H7 (cell line): ENCODE data around the gene PSMD13. TPM values are rescaled to one million over a fixed set of nuclear protein-coding genes. Genes with fewer than 3 reads are reported as not detected.
A peak's percentile ranks its signal among the peaks of the same experiment; 100 is the strongest.

Source experiments
- DNase-seq: peaks from one replicate; pipeline ENCODE4 v3.0.0; 2012
- H3K27me3 ChIP-seq: 2 replicates; pipeline ENCODE4 v1.6.0; 2011; ENCODE audit warnings: mild to moderate bottlenecking, low read length; ENCODE audit not compliant: control insufficient read depth, insufficient read depth
- H3K36me3 ChIP-seq: replicated peaks from 2 replicates; pipeline ENCODE4 v1.5.1; 2011; ENCODE audit warnings: low read length; ENCODE audit not compliant: control insufficient read depth, insufficient read depth
- H3K4me3 ChIP-seq: 2 replicates; pipeline ENCODE4 v1.5.1; 2011; ENCODE audit warnings: low read depth, mild to moderate bottlenecking, control low read depth, low read length, moderate library complexity; ENCODE audit not compliant: insufficient read depth
- total RNA-seq: library from RNA; depleted of rRNA; stranded (reverse); fragments of >200 nt; shearing (Covaris generic); gene quantifications from 2 replicates; pipeline ENCODE4 v1.2.3, GENCODE V29; 2014; rRNA removed

PSMD13 gene
- total RNA-seq, 1 experiment from 2014 or later: 234 TPM

DNA sequence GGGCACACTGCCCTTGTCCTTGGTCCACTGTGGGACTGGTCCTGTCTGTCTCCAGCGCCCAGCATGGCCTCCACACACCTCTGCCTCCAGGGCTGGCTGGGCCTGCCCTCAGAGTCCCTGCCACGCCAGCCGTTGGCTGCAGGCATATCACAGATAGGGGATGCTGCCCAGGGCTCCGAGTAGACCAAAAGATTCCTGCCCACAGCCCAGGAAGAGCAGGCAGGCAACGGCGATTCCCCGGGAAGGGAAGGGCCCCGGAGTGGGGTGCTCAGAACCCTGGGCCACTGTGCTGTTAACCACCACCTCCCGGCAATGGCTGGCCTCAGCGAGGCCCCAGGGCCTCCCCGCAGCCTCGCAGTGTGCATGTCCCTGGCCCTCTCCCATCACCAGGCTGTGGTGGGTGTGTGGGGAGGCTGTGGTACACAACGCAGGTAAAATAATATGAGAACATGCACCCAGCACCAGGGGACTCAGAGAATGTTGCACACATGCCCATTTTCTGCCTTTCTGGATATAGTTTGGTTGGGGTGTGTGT, 60.3 kb downstream of the PSMD13 start:
- no peak overlapping the region for H3K4me3 ChIP-seq
- DNase-seq: peak; percentile 51
- H3K27me3 ChIP-seq: no peaks in the 10 kb centered on the region

DNA sequence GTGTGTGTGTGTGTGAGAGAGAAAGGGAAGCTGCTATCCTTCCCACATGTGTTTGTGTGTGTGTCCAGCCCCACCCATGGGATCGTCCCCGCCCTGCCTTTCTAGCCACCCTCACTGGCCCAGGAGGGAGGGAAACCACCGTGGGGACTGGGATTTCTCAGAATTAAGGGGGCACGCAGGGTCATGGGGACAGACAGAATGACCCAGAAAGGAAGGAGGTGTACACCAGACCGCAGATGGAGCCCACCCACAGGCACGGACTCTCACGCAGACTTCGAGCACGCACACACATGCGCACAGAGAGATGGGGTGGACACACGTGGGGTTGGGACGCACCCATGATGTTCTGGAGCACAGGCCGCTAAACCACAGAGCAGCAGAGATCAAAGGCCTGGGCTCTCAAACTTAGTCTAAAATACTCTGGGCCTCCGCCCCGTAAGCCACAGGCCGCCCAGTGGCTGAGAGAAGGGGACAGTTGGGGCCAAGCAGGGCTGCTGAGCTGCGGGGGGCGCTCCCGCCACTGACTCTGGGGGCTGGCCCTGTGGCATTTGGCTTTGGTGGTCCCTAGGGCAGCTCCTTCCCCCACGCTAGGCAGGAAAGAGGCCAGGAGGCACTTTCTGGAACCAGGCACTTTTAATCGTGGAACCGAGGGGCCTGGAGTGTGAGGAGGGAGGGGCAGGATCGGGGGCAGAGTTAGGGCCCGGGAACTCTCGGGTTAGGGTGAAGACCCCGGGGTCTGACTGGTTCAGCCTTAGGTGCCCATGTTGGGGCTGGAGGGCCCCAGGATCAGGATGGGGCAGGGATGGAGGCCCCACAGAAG, 61.0 kb downstream of the PSMD13 start:
- Histone ChIP-seq H3K27me3 (no peaks in the 10 kb centered on the region), H3K4me3 (no peak overlapping the region), H3K36me3 (peaks cover 2% of the 10 kb centered on the region)
- DNase-seq: peak; percentile 66

More for the DNA sequence above, 60.3 kb downstream of the PSMD13 start:
- peaks cover 2% of the 10 kb centered on the region for H3K36me3 ChIP-seq

DNA sequence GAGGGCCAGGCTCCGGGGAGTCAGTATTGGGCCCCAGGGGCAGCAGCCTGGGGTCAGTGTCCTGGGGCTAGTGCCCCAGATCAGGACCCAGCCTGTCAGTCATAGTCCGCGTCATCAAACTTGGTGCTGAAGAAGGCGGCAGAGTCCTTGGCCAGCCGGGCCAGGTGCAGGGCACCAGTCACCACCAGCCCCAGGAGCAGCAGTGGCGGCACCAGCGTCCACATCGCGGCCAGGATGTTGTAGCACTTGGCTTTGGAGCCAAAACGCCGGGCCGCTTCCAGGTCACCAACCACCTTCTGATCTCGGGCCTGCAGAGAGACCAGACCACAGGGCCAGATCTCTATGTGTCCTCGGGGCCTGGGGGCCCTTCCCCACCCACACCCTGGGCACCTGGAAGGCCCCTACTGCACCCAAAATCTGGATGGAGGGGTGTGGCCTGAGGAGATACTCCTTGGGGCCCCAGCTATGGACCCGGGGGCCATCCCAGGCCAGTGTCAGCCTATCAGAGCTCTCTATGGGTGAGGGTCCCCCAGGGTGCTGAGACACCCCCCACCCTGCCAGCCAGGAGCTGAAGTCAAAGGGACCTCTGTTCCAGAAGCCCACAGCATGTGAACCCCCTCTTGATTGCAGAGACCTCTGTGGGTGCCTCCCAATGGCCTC, 61.8 kb downstream of the PSMD13 start:
- H3K36me3 ChIP-seq: no peaks in the 10 kb centered on the region; the same call in 1 of the 2 replicates
- no peak overlapping the region for H3K4me3 ChIP-seq
- H3K27me3 ChIP-seq: no peaks in the 10 kb centered on the region
- peak; percentile 59 for DNase-seq

DNA sequence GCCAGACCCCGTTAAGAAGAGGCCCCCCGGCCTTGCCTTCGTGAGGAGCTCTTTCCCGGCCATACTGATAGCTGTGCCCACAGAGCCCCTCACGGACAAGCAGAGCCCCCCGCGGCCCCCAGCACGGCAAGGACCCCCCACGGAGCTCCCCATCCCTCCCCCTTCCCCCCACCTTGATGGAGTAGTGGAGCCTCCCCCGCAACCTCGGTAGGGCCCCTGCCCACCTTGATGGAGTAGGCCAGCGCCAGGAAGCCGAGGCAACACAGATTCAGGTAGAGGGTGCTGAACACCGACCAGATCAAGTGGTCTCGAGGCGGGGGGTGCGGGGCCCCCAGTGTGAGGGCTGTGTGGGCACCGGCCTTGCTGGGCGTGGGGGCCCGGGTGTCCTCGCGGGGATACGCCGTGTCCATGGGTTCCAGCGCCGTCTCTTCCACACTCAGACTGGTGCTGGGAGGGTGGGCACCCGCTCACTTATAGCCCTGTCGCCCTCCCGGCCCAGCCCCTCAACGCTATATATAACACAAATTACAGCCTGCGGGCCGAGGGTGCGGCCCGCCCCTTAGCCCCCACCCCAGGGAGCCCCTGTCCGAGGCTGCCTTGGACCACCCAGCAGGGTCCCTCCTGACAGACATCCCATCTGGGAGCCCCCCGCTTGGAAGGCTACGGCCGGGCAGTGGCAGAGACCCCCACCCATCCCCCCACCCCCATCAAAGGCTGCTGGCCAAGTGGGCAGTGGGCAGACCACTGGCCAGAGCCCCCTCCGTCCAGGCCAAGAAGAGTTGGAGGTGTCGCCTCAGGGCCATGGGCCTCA, 62.5 kb downstream of the PSMD13 start, which contains the start of gene IFITM5:
Gene IFITM5, minus strand, starts transcription at position 446 of the 811 bp plus-strand sequence. Its CDS starts 36 bp downstream, at position 410.
- Histone ChIP-seq H3K27me3 (no peaks in the 10 kb centered on the region), H3K4me3 (no peak within 1 kb of the TSS), H3K36me3 (no peaks in the 10 kb centered on the region)
- DNase-seq: no peak

DNA sequence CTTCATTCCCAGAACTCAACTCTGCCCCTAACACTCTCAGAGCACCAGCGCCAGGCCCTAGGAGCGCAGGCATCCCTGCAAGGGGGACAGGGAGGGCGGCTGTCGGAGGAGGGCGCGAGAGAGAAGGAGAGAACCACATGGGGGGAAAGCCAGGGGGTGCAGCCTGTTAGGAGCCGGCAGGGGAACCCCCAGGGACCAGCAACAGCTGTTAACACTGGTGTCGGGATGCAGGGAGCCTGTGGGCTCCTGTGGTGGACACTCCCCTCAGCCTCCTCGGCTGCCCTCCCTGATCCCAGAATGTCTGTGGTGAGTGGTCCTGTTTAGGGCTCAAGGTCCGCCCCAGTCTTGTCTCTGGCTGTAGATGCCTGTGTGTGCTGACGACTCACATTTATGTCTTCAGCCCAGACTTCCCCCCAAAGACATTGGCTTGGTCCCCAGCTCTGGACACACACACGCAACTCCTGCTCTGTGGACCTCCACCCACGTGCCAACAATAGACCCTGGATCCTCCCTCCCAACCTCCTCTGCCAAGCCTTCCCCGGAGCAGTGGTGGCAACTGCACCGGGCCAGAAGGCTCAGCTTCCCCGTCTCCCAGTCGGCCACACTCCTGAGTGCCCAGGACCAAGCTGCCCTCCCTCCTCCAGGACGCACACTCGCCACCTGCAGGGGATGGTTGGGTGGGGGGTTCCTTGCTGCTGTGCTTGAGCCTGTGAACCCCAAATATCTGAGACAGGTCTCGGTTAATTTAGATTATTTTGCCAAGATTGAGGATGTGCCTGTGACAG, 63.4 kb downstream of the PSMD13 start:
- DNase-seq: peak; percentile 92
- no peak overlapping the region for H3K4me3 ChIP-seq
- H3K27me3 ChIP-seq: no peaks in the 10 kb centered on the region
- H3K36me3 ChIP-seq: no peaks in the 10 kb centered on the region

Other genes with a start within 250 kb of the PSMD13 start
- gene SCGB1C1, start 43.9 kb upstream of the PSMD13 start, total RNA-seq: not detected in 2 replicates
- 21.5 and 23.7 TPM in 2 replicates for gene BET1L, start 29.6 kb upstream of the PSMD13 start, total RNA-seq
- 103 and 125 TPM in 2 replicates for gene RIC8A, start 29.3 kb upstream of the PSMD13 start, total RNA-seq
- 10.7 and 12.3 TPM in 2 replicates for gene SIRT3, start 634 bp upstream of the PSMD13 start, total RNA-seq
- gene NLRP6, start 41.4 kb downstream of the PSMD13 start, total RNA-seq: 0.26 and 0.55 TPM in 2 replicates
- gene PGGHG, start 52.1 kb downstream of the PSMD13 start, total RNA-seq: 69.0 and 102 TPM in 2 replicates
- not detected in 2 replicates for gene IFITM5, start 62.5 kb downstream of the PSMD13 start, total RNA-seq
- gene IFITM2, start 70.8 kb downstream of the PSMD13 start, total RNA-seq: 374 and 379 TPM in 2 replicates
- gene IFITM1, start 77.1 kb downstream of the PSMD13 start, total RNA-seq: 1,398 and 1,404 TPM in 2 replicates
- 278 and 328 TPM in 2 replicates for gene IFITM3, start 83.9 kb downstream of the PSMD13 start, total RNA-seq
- gene B4GALNT4, start 132.5 kb downstream of the PSMD13 start, total RNA-seq: 56.0 and 62.6 TPM in 2 replicates
- 2.1 and 3.6 TPM in 2 replicates for gene PKP3, start 157.2 kb downstream of the PSMD13 start, total RNA-seq
- 39.5 and 44.9 TPM in 2 replicates for gene SIGIRR, start 178.0 kb downstream of the PSMD13 start, total RNA-seq
- gene ANO9, start 205.0 kb downstream of the PSMD13 start, total RNA-seq: 0.83 and 2.2 TPM in 2 replicates
- 40.9 and 47.5 TPM in 2 replicates for gene PTDSS2, start 213.3 kb downstream of the PSMD13 start, total RNA-seq